AG09309 (cell line): ENCODE data around the gene PACS1.

ENCODE experiments used
- DNase-seq: peaks from one replicate; pipeline ENCODE4 v3.0.0-alpha.2; 2010; ENCODE audit warnings: low read depth
- H3K4me3 ChIP-seq: 2 replicates; pipeline ENCODE4 v1.5.1; 2011; ENCODE audit warnings: mild to moderate bottlenecking, low read depth, low read length, moderate library complexity; ENCODE audit not compliant: control insufficient read depth
- TF ChIP-seq, protein P1 (sequence below): IDR thresholded peaks from 2 replicates; pipeline ENCODE4 v1.5.1; 2011; ENCODE audit warnings: mild to moderate bottlenecking, low read depth, low read length, inconsistent platforms; ENCODE audit not compliant: insufficient read depth, control insufficient read depth; ENCODE audit errors: missing control alignments

PACS1 gene

DNA sequence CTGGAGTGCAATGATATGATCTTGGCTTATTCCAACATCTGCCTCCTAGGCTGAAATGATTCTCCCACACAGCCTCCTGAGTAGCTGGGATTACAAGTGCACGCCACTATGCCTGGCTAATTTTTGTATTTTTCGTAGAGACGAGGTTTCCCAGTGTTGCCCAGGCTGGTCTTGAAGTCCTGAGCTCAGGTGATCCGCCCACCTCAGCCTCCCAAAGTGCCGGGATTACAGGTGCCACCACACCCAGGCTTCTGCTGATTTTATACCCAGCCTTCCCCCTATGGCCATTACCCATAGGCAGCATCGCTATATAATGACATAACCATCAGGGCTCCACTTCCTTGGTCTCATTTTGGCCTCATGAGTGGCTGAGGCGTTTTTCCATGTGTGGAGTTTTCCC, 137.7 kb downstream of the PACS1 start:
- H3K4me3 ChIP-seq: no peak overlapping the region
- no peak for DNase-seq
- TF ChIP-seq, protein P1, sequence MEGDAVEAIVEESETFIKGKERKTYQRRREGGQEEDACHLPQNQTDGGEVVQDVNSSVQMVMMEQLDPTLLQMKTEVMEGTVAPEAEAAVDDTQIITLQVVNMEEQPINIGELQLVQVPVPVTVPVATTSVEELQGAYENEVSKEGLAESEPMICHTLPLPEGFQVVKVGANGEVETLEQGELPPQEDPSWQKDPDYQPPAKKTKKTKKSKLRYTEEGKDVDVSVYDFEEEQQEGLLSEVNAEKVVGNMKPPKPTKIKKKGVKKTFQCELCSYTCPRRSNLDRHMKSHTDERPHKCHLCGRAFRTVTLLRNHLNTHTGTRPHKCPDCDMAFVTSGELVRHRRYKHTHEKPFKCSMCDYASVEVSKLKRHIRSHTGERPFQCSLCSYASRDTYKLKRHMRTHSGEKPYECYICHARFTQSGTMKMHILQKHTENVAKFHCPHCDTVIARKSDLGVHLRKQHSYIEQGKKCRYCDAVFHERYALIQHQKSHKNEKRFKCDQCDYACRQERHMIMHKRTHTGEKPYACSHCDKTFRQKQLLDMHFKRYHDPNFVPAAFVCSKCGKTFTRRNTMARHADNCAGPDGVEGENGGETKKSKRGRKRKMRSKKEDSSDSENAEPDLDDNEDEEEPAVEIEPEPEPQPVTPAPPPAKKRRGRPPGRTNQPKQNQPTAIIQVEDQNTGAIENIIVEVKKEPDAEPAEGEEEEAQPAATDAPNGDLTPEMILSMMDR: no peak

DNA sequence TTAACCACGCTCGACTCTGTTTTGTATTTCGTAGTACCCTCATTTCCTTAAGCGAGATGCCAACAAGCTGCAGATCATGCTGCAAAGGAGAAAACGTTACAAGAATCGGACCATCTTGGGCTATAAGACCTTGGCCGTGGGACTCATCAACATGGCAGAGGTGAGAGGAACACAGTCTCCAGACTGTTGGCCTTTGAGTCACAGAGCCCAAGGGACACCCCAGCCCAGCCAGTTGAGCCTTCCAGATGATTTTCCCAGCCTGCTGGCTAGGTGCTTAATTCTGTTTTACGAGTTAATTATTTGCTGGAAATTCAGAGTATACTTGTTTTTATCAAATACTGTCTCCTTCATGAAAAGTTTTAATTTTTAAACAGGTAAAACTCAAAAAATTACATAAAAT, 141.0 kb downstream of the PACS1 start:
- DNase-seq: no peak
- TF ChIP-seq, protein P1: no peak
- H3K4me3 ChIP-seq: no peak overlapping the region

DNA sequence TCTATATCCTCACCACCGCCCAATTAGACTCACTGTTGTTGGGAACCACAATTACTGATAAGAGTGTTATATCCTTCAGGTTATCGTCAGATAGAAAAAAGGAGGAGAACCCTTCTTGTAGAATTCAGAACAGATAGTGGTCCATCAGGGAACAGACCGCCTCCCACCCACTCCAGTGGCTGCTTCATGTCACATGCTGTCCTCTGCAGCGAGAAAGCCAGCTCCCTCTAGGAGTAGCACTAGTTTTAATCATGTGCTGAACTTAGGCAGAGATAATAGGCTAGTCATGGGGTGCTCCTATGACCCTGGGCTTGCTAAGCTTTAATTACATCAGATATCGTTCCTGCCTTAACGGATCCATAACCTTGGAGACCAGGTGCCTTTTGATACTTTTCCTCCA, 146.8 kb downstream of the PACS1 start:
- DNase-seq: no peak
- TF ChIP-seq, protein P1: no peak
- H3K4me3 ChIP-seq: no peak overlapping the region

DNA sequence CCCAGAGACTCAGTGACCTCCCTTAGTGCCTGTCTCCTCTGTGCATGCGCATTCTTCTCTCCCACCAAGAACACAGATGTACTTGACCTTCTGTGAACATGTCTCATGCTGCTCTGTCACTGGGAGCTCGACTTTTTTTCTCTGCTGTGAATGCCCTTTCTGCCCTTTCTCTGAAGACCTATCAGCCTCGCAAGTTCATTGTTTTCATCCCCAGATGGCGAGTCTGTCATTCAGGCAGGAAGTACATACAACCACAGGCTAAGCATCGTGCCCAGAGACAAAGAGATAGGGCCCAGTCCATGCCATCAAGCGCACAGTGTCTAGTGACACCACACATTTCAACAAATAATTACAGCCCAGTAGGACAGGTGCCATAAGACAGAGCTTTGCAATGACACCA, 148.0 kb downstream of the PACS1 start:
- TF ChIP-seq, protein P1: no peak
- DNase-seq: no peak
- H3K4me3 ChIP-seq: no peak overlapping the region

DNA sequence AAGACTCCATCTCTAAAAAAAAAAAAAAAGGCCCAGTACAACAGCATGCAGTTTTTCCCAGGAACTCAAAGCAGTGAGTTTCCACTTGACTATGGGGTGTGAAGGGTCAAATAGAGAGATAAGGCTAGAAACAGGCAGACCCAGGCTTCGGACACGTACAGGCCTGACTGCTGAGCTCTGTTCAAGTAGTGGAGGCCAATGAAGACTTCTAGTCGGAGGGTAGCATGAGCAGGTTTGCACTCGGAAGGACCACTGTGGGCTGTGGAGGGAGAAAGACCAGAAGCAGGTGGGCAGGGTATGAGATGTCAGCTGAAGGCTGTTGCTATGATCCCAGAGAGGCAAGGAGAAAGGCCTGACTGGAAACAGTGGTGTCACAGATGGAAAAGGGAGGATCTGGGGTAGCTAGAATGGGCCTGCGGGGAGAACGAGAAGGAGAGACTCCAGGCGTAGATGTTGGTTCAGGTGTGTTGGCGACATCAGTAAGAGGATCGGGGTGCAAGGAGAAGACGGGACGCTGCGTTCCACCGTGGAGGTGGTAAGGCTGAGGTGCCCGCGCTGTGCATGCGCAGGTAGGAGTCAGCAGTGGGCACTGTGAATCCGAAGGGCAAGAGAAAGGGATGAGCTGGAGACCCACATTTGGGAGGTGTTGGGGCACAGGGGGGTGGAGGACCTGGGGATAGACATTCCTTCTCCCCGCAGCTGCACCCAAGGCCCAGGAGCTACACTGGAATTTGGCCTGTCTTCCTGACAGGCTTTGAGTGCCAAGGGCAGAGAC, 149.0 kb downstream of the PACS1 start:
- TF ChIP-seq, protein P1: no peak
- DNase-seq: no peak
- no peak overlapping the region for H3K4me3 ChIP-seq

DNA sequence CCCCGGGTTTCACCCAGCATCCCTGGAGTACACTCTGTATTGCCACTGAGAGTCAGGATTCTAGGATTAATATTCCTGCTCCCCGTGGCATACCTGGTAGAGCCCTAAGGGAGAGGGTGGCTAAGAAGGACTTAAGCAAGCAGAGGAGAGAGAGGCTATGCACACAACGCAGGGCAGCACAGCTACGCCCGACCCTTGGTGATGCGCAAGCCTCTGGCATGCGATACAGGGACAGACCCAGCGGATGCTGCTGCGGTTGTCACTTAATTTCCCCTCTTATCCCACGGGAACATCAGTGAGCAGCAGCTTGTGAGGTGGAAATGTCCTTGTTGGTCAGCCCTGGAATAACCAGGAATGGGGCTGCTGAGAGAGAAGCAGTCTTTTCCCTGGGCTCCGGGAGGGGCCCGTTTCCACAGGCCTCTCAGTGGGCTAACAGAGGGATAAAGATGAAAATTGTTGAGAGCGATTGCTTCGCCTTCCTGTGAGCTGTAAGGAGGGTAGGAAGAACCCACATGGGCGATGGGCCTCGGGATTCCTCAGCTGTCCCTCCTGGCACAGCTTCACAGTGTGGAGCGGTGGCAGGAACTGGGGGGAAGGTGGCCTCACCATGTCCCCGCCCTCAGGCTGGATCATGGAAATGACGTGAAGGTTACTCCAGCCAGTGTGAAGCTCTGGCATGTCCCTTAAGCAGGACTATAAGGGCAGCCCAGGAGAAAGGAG, 149.9 kb downstream of the PACS1 start:
- TF ChIP-seq, protein P1: no peak
- DNase-seq: no peak
- H3K4me3 ChIP-seq: no peak overlapping the region
